ENCODE measurements around the gene NEUROD2. TPM values are rescaled to one million over a fixed set of nuclear protein-coding genes. Genes with fewer than 3 reads are reported as not detected.

NEUROD2 gene
- total RNA-seq, 2 experiments from 2014 or later: not detected

DNA sequence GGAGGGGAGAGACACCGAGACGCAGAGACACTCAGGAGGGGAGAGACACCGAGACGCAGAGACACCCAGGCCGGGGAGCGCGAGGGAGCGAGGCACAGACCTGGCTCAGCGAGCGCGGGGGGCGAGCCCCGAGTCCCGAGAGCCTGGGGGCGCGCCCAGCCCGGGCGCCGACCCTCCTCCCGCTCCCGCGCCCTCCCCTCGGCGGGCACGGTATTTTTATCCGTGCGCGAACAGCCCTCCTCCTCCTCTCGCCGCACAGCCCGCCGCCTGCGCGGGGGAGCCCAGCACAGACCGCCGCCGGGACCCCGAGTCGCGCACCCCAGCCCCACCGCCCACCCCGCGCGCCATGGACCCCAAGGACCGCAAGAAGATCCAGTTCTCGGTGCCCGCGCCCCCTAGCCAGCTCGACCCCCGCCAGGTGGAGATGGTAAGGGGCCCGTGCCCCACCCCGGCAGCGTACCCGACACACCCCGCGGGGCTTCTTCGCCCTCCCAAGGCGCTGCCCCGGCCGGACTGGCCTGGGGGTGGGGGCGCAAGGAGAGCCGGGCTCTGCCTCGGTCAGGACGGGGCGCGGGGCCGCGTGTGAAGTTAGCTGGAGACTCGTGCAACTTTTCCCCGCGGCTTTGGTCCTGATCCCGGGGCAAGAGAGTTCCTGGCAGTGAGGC lies 19.5 kb upstream of the NEUROD2 start:
- POLR2A ChIA-PET: no interaction called here
- no peak for DNase-seq
- H3K36me3 Mint-ChIP-seq (ENCODE audit: low read depth): no peaks in the 10 kb centered on the region
- H3K27me3 Mint-ChIP-seq: peaks cover 36% of the 10 kb centered on the region
- CTCF ChIA-PET: interaction anchor here (0.5 to 1.2 kb wide), 5 partner anchors 8 to 418 kb away, joined by 3 to 4 read pairs (median 3); no protein-coding TSS in a partner anchor
- ATAC-seq: no peak
- intact Hi-C loops (cut with DNase I, micrococcal nuclease): loop anchor here in 1 of 2 experiments (10.0 kb wide), 1 partner anchor 422 kb away; the partner anchor contains the start of gene RPL19
- peaks cover 32% of the 10 kb centered on the region for H3K4me1 Mint-ChIP-seq
- H3K9me3 Mint-ChIP-seq (ENCODE audit: low read depth): no peaks in the 10 kb centered on the region
- H3K27ac Mint-ChIP-seq: no peak overlapping the region
- peak overlapping the region; percentile 50 for H3K4me3 Mint-ChIP-seq

DNA sequence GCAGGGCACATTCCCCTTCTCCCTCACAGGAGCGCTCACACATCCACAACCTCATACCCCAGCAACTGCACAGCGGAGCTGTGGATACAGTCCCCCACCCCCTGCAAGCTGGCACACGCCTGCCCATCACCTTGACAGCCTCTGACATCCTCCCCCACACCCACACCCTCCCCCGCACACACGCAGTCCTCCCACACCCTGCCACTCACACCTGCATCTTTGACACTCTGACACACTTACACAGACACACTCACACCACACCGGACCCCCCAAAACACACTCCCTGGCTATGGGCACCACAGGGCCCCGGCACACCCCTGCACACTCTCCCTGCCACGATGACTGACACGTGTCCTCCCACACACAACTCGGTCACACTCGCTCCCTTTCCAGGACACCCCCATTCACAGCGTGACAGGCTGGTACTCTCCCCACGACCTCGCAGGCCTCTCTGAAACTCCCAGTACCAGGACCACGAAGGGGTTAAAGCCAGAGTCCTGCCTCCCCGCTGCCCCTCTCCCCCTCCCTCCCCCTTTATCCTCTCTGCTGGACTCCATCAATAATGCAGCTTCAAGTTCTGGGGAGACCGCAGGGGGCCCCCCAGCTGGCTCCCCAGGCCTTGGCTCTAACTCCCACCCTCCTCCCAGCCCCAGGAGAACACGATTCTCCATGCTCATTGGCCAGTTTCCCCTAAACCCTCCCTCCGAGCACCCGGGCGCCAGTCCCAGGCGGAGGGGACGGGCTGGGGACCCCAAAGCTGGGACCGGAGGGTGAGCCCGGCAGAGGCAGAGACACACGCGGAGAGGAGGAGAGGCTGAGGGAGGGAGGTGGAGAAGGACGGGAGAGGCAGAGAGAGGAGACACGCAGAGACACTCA lies 18.7 kb upstream of the NEUROD2 start, which contains the start of gene PPP1R1B:
PPP1R1B (plus strand) TSS at position 782 of the 876 bp plus-strand sequence. CDS start 441 bp downstream, outside the sequence.
- DNase-seq (peak; percentile 57), ATAC-seq (peak; percentile 5)
- ChIA-PET CTCF (interaction anchor here (0.5 to 10.2 kb wide), 7 partner anchors 9 to 468 kb away, joined by 3 to 181 read pairs (median 3); partner anchors contain the start of genes PGAP3 and STARD3), POLR2A (no interaction called here)
- Mint-ChIP-seq H3K27me3 (peaks cover 35% of the 10 kb centered on the region), H3K27ac (no peak within 1 kb of the TSS), H3K36me3 (ENCODE audit: low read depth) (no peaks in the 10 kb centered on the region), H3K4me3 (peak within 1 kb of the TSS; percentile 50), H3K9me3 (ENCODE audit: low read depth) (no peaks in the 10 kb centered on the region), H3K4me1 (peaks cover 32% of the 10 kb centered on the region)
- intact Hi-C loops (cut with DNase I, micrococcal nuclease): loop anchor here in 1 of 2 experiments (10.0 kb wide), 1 partner anchor 422 kb away; the partner anchor contains the start of gene RPL19

DNA sequence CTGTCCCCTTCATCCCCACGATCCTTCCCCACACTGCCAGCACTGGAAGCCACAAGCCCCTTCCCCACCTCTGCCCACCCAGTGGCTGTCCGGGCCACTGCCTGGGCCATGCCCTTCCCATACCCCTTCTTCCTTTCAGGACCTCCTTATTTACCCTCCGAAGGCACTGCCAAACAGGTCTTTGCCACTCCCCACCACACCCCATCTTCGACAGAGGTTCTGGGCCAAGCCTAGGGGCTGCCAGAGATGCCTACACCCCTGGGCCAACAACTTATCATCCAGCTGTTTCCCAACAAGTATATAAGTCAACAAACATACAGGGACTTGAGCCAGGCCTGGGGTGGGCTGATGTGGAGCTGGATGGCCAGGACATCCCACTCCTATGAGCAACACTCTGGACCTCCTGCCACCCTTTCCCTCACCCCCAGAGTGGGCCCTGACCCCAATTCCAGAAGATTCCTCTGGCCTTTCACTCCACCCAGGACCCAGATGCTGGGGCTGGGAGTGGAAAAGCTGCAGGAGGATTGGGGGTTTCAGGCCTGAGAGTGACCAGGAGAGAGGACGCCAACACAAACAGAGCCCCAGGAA lies 17.6 kb upstream of the NEUROD2 start:
- H3K9me3 Mint-ChIP-seq (ENCODE audit: low read depth): no peaks in the 10 kb centered on the region
- H3K4me1 Mint-ChIP-seq: peaks cover 27% of the 10 kb centered on the region
- no peak overlapping the region for H3K27ac Mint-ChIP-seq
- ATAC-seq (no peak), DNase-seq (no peak)
- H3K4me3 Mint-ChIP-seq: no peak overlapping the region
- peaks cover 31% of the 10 kb centered on the region for H3K27me3 Mint-ChIP-seq
- intact Hi-C loops (cut with DNase I, micrococcal nuclease): loop anchor here in 1 of 2 experiments (10.0 kb wide), 1 partner anchor 420 kb away; the partner anchor contains the start of gene RPL19
- H3K36me3 Mint-ChIP-seq (ENCODE audit: low read depth): no peaks in the 10 kb centered on the region
- ChIA-PET CTCF (interaction anchor here (0.6 to 10.2 kb wide), 15 partner anchors 10 to 470 kb away, joined by 3 to 181 read pairs (median 4); partner anchors contain the start of genes PGAP3 and STARD3), POLR2A (interaction anchor here (0.6 kb wide), 1 partner anchor 49 kb away, joined by 3 read pairs; no protein-coding TSS in a partner anchor)

DNA sequence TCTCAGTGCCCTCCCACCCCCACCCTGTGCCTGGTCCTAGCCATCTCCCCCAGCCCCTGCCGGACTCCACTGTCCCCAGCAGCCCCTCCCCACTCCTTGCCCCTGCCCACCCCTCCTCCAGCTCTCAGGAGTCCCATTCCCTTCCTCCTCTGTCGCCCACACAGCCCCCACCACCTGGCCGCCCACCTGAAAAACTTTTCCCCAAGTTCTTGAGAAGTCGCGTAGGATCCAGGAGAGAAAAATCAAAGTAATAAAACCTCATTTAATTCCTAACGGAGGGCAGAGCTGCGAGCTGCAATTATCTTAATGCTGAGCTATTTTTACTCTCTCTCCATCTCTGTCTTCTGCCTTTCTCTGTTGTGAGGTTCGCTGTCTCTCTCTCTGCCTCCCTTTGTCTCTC lies 16.6 kb upstream of the NEUROD2 start:
- POLR2A ChIA-PET: no interaction called here
- peaks cover 27% of the 10 kb centered on the region for H3K4me1 Mint-ChIP-seq

DNA sequence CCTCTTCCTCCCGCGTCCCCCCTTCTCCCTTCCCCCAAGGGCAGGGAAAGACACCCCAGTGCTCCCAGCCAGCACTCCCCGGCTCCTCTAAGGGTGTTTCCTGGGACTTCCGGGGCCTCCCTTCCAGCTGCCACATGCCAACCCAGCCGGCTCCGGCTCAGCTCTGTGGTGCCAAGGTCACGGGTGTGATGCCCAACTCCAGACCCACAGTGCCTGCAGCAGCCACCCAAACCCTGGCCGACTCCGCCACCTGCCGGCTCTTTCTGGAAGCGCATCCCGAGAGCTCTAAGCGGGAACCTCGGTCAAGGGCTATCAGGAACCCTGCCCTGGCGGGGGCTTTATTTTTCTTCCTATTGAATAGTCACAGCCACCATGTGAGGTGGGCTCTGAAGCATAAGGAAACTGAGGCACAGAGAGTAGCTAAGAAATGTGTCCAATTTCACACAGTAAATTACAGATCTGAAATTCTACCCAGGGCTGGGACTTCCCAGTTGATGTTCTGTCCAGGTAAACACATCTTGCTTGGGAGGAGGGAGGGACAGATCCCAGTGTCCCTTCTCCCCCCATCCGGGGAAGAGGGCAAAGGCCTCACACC lies 15.7 kb upstream of the NEUROD2 start:
- peak; percentile 93 for DNase-seq
- Mint-ChIP-seq H3K27me3 (peaks cover 27% of the 10 kb centered on the region), H3K4me3 (peak overlapping the region; percentile 8), H3K36me3 (ENCODE audit: low read depth) (no peaks in the 10 kb centered on the region), H3K27ac (no peak overlapping the region), H3K9me3 (ENCODE audit: low read depth) (no peaks in the 10 kb centered on the region), H3K4me1 (peaks cover 27% of the 10 kb centered on the region)
- ChIA-PET POLR2A (interaction anchor here (0.7 to 1.5 kb wide), 3 partner anchors 31 to 240 kb away, joined by 3 to 5 read pairs (median 3); partner anchors contain the start of gene IKZF3), CTCF (interaction anchor here (0.6 to 10.2 kb wide), 44 partner anchors 9 to 418 kb away, joined by 3 to 181 read pairs (median 4); partner anchors contain the start of genes MIEN1, PNMT and STARD3)
- intact Hi-C loops (cut with DNase I, micrococcal nuclease): loop anchor here (1.0 to 10.0 kb wide), 5 partner anchors 75 to 419 kb away; partner anchors contain the start of genes IKZF3 (in 1 of the 2) and RPL19 (in 1 of the 2)
- peak; percentile 47 for ATAC-seq

More for the DNA sequence above, 16.6 kb upstream of the NEUROD2 start:
- Mint-ChIP-seq H3K4me3 (no peak overlapping the region), H3K36me3 (ENCODE audit: low read depth) (no peaks in the 10 kb centered on the region), H3K27ac (no peak overlapping the region), H3K27me3 (peaks cover 30% of the 10 kb centered on the region), H3K9me3 (ENCODE audit: low read depth) (no peaks in the 10 kb centered on the region)
- ATAC-seq: no peak
- no peak for DNase-seq
- intact Hi-C loops (cut with DNase I, micrococcal nuclease): loop anchor here (5.0 to 10.0 kb wide), 3 partner anchors 238 to 420 kb away; partner anchors contain the start of genes IKZF3 (in 1 of the 2) and RPL19 (in 1 of the 2)
- CTCF ChIA-PET: interaction anchor here (0.9 to 10.2 kb wide), 13 partner anchors 9 to 419 kb away, joined by 3 to 181 read pairs (median 4); partner anchors contain the start of gene STARD3

DNA sequence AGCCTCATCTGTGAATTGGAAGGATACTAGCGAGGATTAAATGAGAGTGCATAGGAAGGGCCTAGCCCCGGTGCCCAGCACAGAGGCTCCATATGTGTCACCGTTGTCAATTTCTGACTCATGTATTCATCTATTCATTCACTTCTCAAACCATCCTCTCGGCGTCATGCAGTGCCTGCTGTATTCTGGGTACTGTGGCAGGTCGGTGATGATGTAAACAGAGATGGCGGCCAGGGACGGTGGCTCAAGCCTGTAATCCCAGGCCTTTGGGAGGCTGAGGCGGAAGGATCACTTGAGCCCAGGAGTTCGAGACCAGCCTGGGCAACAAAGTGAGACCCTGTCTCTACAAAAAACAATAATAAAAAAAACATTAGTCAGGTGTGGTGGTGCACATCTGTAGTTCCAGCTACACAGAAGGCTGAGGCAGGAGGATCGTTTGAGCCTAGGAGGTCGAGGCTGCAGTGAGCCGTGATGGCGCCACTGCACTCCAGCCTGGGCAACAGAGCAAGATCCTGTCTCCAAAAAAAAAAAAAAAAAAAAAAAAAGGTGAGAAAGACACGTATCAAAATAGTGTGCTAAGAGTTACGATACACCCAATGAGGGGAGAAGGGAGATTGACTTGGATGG lies 14.8 kb upstream of the NEUROD2 start:
- H3K4me3 Mint-ChIP-seq: peak overlapping the region; percentile 62
- CTCF ChIA-PET: interaction anchor here (0.6 to 10.2 kb wide), 50 partner anchors 8 to 531 kb away, joined by 3 to 181 read pairs (median 5); partner anchors contain the start of genes MIEN1, NEUROD2, PNMT and PSMD3
- DNase-seq: peak; percentile 80

DNA sequence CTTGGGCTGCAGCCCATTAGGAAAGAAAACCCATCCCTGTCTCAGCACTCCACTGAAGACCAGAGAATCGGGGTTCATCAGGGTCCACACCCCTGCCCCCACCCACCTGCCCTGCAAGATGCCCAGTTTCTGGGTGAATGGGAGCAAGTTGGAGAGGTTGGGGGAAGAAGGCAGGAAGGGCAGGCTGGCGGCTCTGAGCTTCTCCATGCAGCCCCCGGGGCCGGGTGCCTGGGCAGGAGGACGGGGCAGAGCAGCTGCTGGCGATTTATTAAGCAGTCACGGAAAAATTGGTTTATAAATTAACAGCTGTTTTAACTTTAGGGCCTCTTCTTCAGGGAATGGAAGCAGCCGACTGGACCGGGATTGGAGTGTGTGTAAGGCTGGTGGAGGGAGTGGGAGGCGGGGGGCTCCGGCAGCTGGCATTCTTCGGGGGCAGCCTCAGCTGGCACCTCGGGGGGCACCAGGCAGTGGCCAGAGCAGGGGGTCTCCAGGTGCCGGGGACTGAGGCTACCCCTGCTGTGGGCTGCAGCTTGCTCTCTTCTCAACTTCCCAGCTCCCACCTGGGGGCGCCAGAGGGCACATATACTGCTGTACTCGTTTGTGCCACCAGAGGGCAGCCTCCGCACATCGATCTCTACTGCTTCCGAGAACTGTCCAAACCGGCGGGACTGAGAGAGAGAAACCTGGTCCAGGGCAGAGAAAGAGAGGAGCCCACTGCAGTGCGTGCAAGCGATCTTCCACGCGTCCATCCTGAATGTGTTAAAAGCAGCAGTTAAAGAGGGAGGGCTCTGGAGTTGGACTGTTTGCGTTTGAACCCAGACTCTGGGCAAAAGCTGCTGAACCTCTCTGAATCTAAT lies 14.0 kb upstream of the NEUROD2 start:
- peaks cover 26% of the 10 kb centered on the region for H3K4me1 Mint-ChIP-seq
- ChIA-PET CTCF (interaction anchor here (0.5 to 10.2 kb wide), 75 partner anchors 9 to 950 kb away, joined by 3 to 181 read pairs (median 4); partner anchors contain the start of genes CSF3, IKZF3, MIEN1 and NEUROD2), POLR2A (no interaction called here)
- peaks cover 18% of the 10 kb centered on the region for H3K27me3 Mint-ChIP-seq
- no peaks in the 10 kb centered on the region for H3K9me3 Mint-ChIP-seq (ENCODE audit: low read depth)
- intact Hi-C loops (cut with DNase I, micrococcal nuclease): loop anchor here (1.0 to 10.0 kb wide), 12 partner anchors 16 to 417 kb away; partner anchors contain the start of genes IKZF3 (in 2 of the 2), PSMD3 (in 2 of the 2), STARD3 (in 2 of the 2) and MIEN1 (in 1 of the 2)
- H3K27ac Mint-ChIP-seq: peak overlapping the region; percentile 91
- peak; percentile 68 for ATAC-seq
- peak overlapping the region; percentile 62 for H3K4me3 Mint-ChIP-seq
- DNase-seq: peak; percentile 91
- H3K36me3 Mint-ChIP-seq (ENCODE audit: low read depth): no peaks in the 10 kb centered on the region

More for the DNA sequence above, 14.8 kb upstream of the NEUROD2 start:
- intact Hi-C loops (cut with DNase I, micrococcal nuclease): loop anchor here (1.0 to 10.0 kb wide), 13 partner anchors 15 to 418 kb away; partner anchors contain the start of genes IKZF3 (in 2 of the 2), PSMD3 (in 2 of the 2), STARD3 (in 2 of the 2) and MIEN1 (in 1 of the 2)
- peak; percentile 86 for ATAC-seq
- H3K4me1 Mint-ChIP-seq: peaks cover 27% of the 10 kb centered on the region
- H3K27me3 Mint-ChIP-seq: peaks cover 20% of the 10 kb centered on the region
- peak overlapping the region; percentile 91 for H3K27ac Mint-ChIP-seq
- H3K36me3 Mint-ChIP-seq (ENCODE audit: low read depth): no peaks in the 10 kb centered on the region
- POLR2A ChIA-PET: interaction anchor here (0.6 to 1.5 kb wide), 2 partner anchors 241 to 283 kb away, joined by 4 to 5 read pairs; partner anchors contain the start of gene IKZF3
- H3K9me3 Mint-ChIP-seq (ENCODE audit: low read depth): no peaks in the 10 kb centered on the region

DNA sequence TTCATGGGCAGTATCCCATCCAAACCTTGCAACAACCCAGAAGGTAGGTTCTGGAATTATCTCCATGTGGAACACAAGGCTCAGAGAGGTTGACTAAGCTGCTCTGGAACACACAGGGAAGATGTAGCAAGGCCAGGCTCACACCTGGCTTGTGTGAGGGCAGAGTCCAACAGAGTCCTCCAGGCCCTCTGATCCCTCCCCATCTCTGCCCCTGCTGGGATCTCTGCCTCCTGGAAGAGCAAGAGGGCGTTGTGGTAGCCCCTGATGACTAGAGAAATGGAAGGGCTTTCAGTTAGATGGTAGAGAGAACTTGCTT lies 12.0 kb upstream of the NEUROD2 start:
- ATAC-seq (no peak), DNase-seq (no peak)
- Mint-ChIP-seq H3K9me3 (ENCODE audit: low read depth) (no peaks in the 10 kb centered on the region), H3K4me3 (no peak overlapping the region), H3K36me3 (ENCODE audit: low read depth) (no peaks in the 10 kb centered on the region), H3K4me1 (peaks cover 18% of the 10 kb centered on the region), H3K27me3 (peaks cover 10% of the 10 kb centered on the region), H3K27ac (no peak overlapping the region)
- ChIA-PET POLR2A (interaction anchor here (0.6 kb wide), 1 partner anchor 361 kb away, joined by 5 read pairs; the partner anchor contains the start of gene PSMD3), CTCF (interaction anchor here (0.5 to 10.2 kb wide), 9 partner anchors 8 to 380 kb away, joined by 3 to 181 read pairs (median 4); partner anchors contain the start of gene STARD3)
- intact Hi-C loops (cut with DNase I, micrococcal nuclease): loop anchor here (5.0 to 10.0 kb wide), 3 partner anchors 243 to 415 kb away; partner anchors contain the start of genes IKZF3 (in 1 of the 2) and RPL19 (in 1 of the 2)
